ENCODE measurements around the gene TBC1D16. TPM values are rescaled to one million over a fixed set of nuclear protein-coding genes. Genes with fewer than 3 reads are reported as not detected.

Gene TBC1D16
- polyA plus RNA-seq, 2 donors = 2.4 to 3.8 TPM

- Histone ChIP-seq H3K4me3 (ENCODE audit: low read depth in 1 of 2, low read length in 2 of 2) (no peak overlapping the region), H3K36me3 (ENCODE audit: control insufficient read depth in 2 of 2, insufficient read depth in 2 of 2, low read length in 1 of 2) (peaks cover 3 to 12% of the 10 kb centered on the region in 2 donors), H3K27ac (ENCODE audit: low read depth in 2 of 2, low read length in 1 of 2) (no peak overlapping the region), H3K27me3 (ENCODE audit: control insufficient read depth in 1 of 2, insufficient read depth in 2 of 2, low read length in 2 of 2) (no peaks in the 10 kb centered on the region), H3K4me1 (ENCODE audit: control insufficient read depth in 2 of 2, insufficient read depth in 2 of 2, low read length in 1 of 2) (peaks cover 0 to 7% of the 10 kb centered on the region in 2 donors), H3K9me3 (ENCODE audit: control insufficient read depth in 2 of 2, insufficient read depth in 1 of 2, low read depth in 1 of 2, low read length in 1 of 2) (no peaks in the 10 kb centered on the region)
- WGBS, 2 donors = 83 to 84% methylated on average over 13 of the region's 13 CpGs
Measured at GRCh38 chr17:79938336-79939093, 97.2 kb downstream of the TBC1D16 start.

GRCh38 chr17:79937391-79938335 is 98.0 kb downstream of the TBC1D16 start:
- H3K4me3 ChIP-seq (ENCODE audit: low read depth in 1 of 2, low read length in 2 of 2) = no peak overlapping the region
- H3K27me3 ChIP-seq (ENCODE audit: control insufficient read depth in 1 of 2, insufficient read depth in 2 of 2, low read length in 2 of 2) = no peaks in the 10 kb centered on the region
- peaks cover 3 to 12% of the 10 kb centered on the region in 2 donors for H3K36me3 ChIP-seq (ENCODE audit: control insufficient read depth in 2 of 2, insufficient read depth in 2 of 2, low read length in 1 of 2)
- peaks cover 0 to 12% of the 10 kb centered on the region in 2 donors for H3K4me1 ChIP-seq (ENCODE audit: control insufficient read depth in 2 of 2, insufficient read depth in 2 of 2, low read length in 1 of 2)
- no peak overlapping the region for H3K27ac ChIP-seq (ENCODE audit: low read depth in 2 of 2, low read length in 1 of 2)
- 60 to 64% methylated on average over 37 of the region's 37 CpGs for WGBS, 2 donors
- no peaks in the 10 kb centered on the region for H3K9me3 ChIP-seq (ENCODE audit: control insufficient read depth in 2 of 2, insufficient read depth in 1 of 2, low read depth in 1 of 2, low read length in 1 of 2)

- Histone ChIP-seq H3K27me3 (ENCODE audit: control insufficient read depth in 1 of 2, insufficient read depth in 2 of 2, low read length in 2 of 2) (no peaks in the 10 kb centered on the region), H3K27ac (ENCODE audit: low read depth in 2 of 2, low read length in 1 of 2) (no peak overlapping the region), H3K36me3 (ENCODE audit: control insufficient read depth in 2 of 2, insufficient read depth in 2 of 2, low read length in 1 of 2) (peaks cover 3 to 12% of the 10 kb centered on the region in 2 donors), H3K4me3 (ENCODE audit: low read depth in 1 of 2, low read length in 2 of 2) (no peak overlapping the region), H3K4me1 (ENCODE audit: control insufficient read depth in 2 of 2, insufficient read depth in 2 of 2, low read length in 1 of 2) (peaks cover 0 to 12% of the 10 kb centered on the region in 2 donors), H3K9me3 (ENCODE audit: control insufficient read depth in 2 of 2, insufficient read depth in 1 of 2, low read depth in 1 of 2, low read length in 1 of 2) (no peaks in the 10 kb centered on the region)
- WGBS, 2 donors = 52 to 58% methylated on average over 15 to 16 of the region's 16 CpGs
Measured at GRCh38 chr17:79936641-79937381, 98.9 kb downstream of the TBC1D16 start.

GRCh38 chr17:79936050-79936449 is 99.6 kb downstream of the TBC1D16 start:
- H3K27me3 ChIP-seq (ENCODE audit: control insufficient read depth in 1 of 2, insufficient read depth in 2 of 2, low read length in 2 of 2) = no peaks in the 10 kb centered on the region
- no peak overlapping the region for H3K4me3 ChIP-seq (ENCODE audit: low read depth in 1 of 2, low read length in 2 of 2)
- 85 to 92% methylated on average over 16 of the region's 16 CpGs for WGBS, 2 donors
- peaks cover 0 to 12% of the 10 kb centered on the region in 2 donors for H3K4me1 ChIP-seq (ENCODE audit: control insufficient read depth in 2 of 2, insufficient read depth in 2 of 2, low read length in 1 of 2)
- no peaks in the 10 kb centered on the region for H3K9me3 ChIP-seq (ENCODE audit: control insufficient read depth in 2 of 2, insufficient read depth in 1 of 2, low read depth in 1 of 2, low read length in 1 of 2)
- no peak overlapping the region for H3K27ac ChIP-seq (ENCODE audit: low read depth in 2 of 2, low read length in 1 of 2)
- H3K36me3 ChIP-seq (ENCODE audit: control insufficient read depth in 2 of 2, insufficient read depth in 2 of 2, low read length in 1 of 2) = peaks cover 3 to 10% of the 10 kb centered on the region in 2 donors

- 89 to 90% methylated on average over 19 of the region's 19 CpGs for WGBS, 2 donors
- peaks cover 3 to 5% of the 10 kb centered on the region in 2 donors for H3K36me3 ChIP-seq (ENCODE audit: control insufficient read depth in 2 of 2, insufficient read depth in 2 of 2, low read length in 1 of 2)
- H3K9me3 ChIP-seq (ENCODE audit: control insufficient read depth in 2 of 2, insufficient read depth in 1 of 2, low read depth in 1 of 2, low read length in 1 of 2) = no peaks in the 10 kb centered on the region
- no peak overlapping the region for H3K4me3 ChIP-seq (ENCODE audit: low read depth in 1 of 2, low read length in 2 of 2)
- no peak overlapping the region for H3K27ac ChIP-seq (ENCODE audit: low read depth in 2 of 2, low read length in 1 of 2)
- peaks cover 0 to 12% of the 10 kb centered on the region in 2 donors for H3K4me1 ChIP-seq (ENCODE audit: control insufficient read depth in 2 of 2, insufficient read depth in 2 of 2, low read length in 1 of 2)
- H3K27me3 ChIP-seq (ENCODE audit: control insufficient read depth in 1 of 2, insufficient read depth in 2 of 2, low read length in 2 of 2) = no peaks in the 10 kb centered on the region
Measured at GRCh38 chr17:79935197-79935885, 100.3 kb downstream of the TBC1D16 start.

GRCh38 chr17:79934653-79934970 is 101.1 kb downstream of the TBC1D16 start:
- Histone ChIP-seq H3K4me1 (ENCODE audit: control insufficient read depth in 2 of 2, insufficient read depth in 2 of 2, low read length in 1 of 2) (peaks cover 0 to 12% of the 10 kb centered on the region in 2 donors), H3K4me3 (ENCODE audit: low read depth in 1 of 2, low read length in 2 of 2) (no peak overlapping the region), H3K36me3 (ENCODE audit: control insufficient read depth in 2 of 2, insufficient read depth in 2 of 2, low read length in 1 of 2) (peaks cover 0 to under 1% of the 10 kb centered on the region in 2 donors), H3K27me3 (ENCODE audit: control insufficient read depth in 1 of 2, insufficient read depth in 2 of 2, low read length in 2 of 2) (peaks cover 0 to 4% of the 10 kb centered on the region in 2 donors), H3K27ac (ENCODE audit: low read depth in 2 of 2, low read length in 1 of 2) (no peak overlapping the region), H3K9me3 (ENCODE audit: control insufficient read depth in 2 of 2, insufficient read depth in 1 of 2, low read depth in 1 of 2, low read length in 1 of 2) (no peaks in the 10 kb centered on the region)
- 80 to 84% methylated on average over 9 of the region's 9 CpGs for WGBS, 2 donors

- H3K4me1 ChIP-seq (ENCODE audit: control insufficient read depth in 2 of 2, insufficient read depth in 2 of 2, low read length in 1 of 2) = peaks cover 0 to 12% of the 10 kb centered on the region in 2 donors
- H3K9me3 ChIP-seq (ENCODE audit: control insufficient read depth in 2 of 2, insufficient read depth in 1 of 2, low read depth in 1 of 2, low read length in 1 of 2) = no peaks in the 10 kb centered on the region
- no peak overlapping the region for H3K4me3 ChIP-seq (ENCODE audit: low read depth in 1 of 2, low read length in 2 of 2)
- no peak overlapping the region for H3K27ac ChIP-seq (ENCODE audit: low read depth in 2 of 2, low read length in 1 of 2)
- WGBS, 2 donors = 48 to 49% methylated on average over 20 to 22 of the region's 22 CpGs
- H3K36me3 ChIP-seq (ENCODE audit: control insufficient read depth in 2 of 2, insufficient read depth in 2 of 2, low read length in 1 of 2) = no peaks in the 10 kb centered on the region
- peaks cover 0 to 8% of the 10 kb centered on the region in 2 donors for H3K27me3 ChIP-seq (ENCODE audit: control insufficient read depth in 1 of 2, insufficient read depth in 2 of 2, low read length in 2 of 2)
Measured at GRCh38 chr17:79933863-79934652, 101.6 kb downstream of the TBC1D16 start.

GRCh38 chr17:79932451-79933306 is 103.0 kb downstream of the TBC1D16 start:
- H3K9me3 ChIP-seq (ENCODE audit: control insufficient read depth in 2 of 2, insufficient read depth in 1 of 2, low read depth in 1 of 2, low read length in 1 of 2) = no peaks in the 10 kb centered on the region
- WGBS, 2 donors = 51 to 56% methylated on average over 10 of the region's 10 CpGs
- H3K27ac ChIP-seq (ENCODE audit: low read depth in 2 of 2, low read length in 1 of 2) = no peak overlapping the region
- peaks cover 0 to 15% of the 10 kb centered on the region in 2 donors for H3K4me1 ChIP-seq (ENCODE audit: control insufficient read depth in 2 of 2, insufficient read depth in 2 of 2, low read length in 1 of 2)
- H3K27me3 ChIP-seq (ENCODE audit: control insufficient read depth in 1 of 2, insufficient read depth in 2 of 2, low read length in 2 of 2) = peaks cover 0 to 12% of the 10 kb centered on the region in 2 donors
- H3K36me3 ChIP-seq (ENCODE audit: control insufficient read depth in 2 of 2, insufficient read depth in 2 of 2, low read length in 1 of 2) = no peaks in the 10 kb centered on the region
- H3K4me3 ChIP-seq (ENCODE audit: low read depth in 1 of 2, low read length in 2 of 2) = no peak overlapping the region

Data from esophagus (tissue), 2 donors.